IPS DF 6.9 (cell line): ENCODE data around the gene CKAP4.

Experiments
- DNase-seq: peaks from one replicate; pipeline ENCODE4 v3.0.0-alpha.2; 2013; ENCODE audit warnings: low read depth, low spot score
- H3K27ac ChIP-seq: one replicate; pipeline ENCODE4 v1.5.1; 2013; ENCODE audit warnings: low read length, control low read depth
- H3K27me3 ChIP-seq: 2 replicates; pipeline ENCODE4 v1.6.1; 2013; ENCODE audit warnings: mild to moderate bottlenecking, low read length; ENCODE audit not compliant: control insufficient read depth, insufficient read depth
- H3K36me3 ChIP-seq: 2 replicates; pipeline ENCODE4 v1.6.1; 2013; ENCODE audit warnings: low read length; ENCODE audit not compliant: control insufficient read depth, insufficient read depth
- H3K4me1 ChIP-seq: 2 replicates; pipeline ENCODE4 v1.6.1; 2013; ENCODE audit warnings: low read length; ENCODE audit not compliant: control insufficient read depth, insufficient read depth
- H3K4me3 ChIP-seq: 2 replicates; pipeline ENCODE4 v1.5.1; 2013; ENCODE audit warnings: mild to moderate bottlenecking, low read length
- H3K9me3 ChIP-seq: 2 replicates; pipeline ENCODE4 v1.6.1; 2013; ENCODE audit warnings: low read length, inconsistent platforms; ENCODE audit not compliant: control insufficient read depth, insufficient read depth
- WGBS: extraction: QIAGEN DNeasy Blood & Tissue Kit; methylation state at CpG from one replicate; pipeline ENCODE4 v1.1.7; 2013; ENCODE audit warnings: mixed read lengths, missing lambda C conversion rate; ENCODE audit not compliant: insufficient read length, insufficient coverage; 5-methylcytosine and 5-hydroxymethylcytosine counted together

CKAP4 gene

DNA sequence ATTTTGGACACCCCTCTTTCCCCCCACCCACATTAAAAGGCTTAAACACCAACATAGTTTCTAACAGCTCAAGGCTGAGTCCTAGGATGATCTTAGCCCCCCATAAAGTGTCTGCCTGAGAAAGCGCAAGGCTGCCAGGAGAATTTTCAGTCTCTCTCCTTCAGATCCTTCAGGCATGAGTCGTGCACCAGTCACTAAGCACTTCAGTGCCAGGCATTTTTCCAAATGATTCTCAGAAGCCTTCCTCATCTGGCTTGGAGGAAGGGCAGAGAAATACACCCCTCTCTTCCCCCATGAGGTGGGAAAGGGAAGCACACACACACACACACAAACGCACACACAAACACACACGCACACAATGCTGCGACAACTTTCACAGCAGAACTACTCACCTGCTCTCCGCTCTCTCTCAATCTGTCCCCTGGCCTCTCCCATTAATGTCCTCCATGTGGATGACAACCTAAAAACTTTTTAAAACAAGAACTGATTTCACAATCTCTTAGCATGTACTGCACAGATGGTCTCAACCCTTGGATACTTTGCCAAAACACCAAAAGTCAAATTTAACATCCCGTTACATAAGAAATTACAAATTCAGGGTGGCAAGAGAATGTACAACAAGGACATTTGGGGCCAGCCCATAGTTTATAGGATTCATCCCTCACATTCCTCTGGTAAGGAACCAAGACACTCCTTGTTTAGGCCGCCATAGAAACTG is 49.8 kb downstream of the CKAP4 start:
- Histone ChIP-seq H3K9me3 (no peaks in the 10 kb centered on the region), H3K36me3 (no peaks in the 10 kb centered on the region), H3K27me3 (no peaks in the 10 kb centered on the region), H3K4me1 (no peaks in the 10 kb centered on the region), H3K4me3 (no peak overlapping the region), H3K27ac (no peak overlapping the region)
- DNase-seq, result no peak
- no CpG with 5 or more reads among the region's 8 CpGs for WGBS

DNA sequence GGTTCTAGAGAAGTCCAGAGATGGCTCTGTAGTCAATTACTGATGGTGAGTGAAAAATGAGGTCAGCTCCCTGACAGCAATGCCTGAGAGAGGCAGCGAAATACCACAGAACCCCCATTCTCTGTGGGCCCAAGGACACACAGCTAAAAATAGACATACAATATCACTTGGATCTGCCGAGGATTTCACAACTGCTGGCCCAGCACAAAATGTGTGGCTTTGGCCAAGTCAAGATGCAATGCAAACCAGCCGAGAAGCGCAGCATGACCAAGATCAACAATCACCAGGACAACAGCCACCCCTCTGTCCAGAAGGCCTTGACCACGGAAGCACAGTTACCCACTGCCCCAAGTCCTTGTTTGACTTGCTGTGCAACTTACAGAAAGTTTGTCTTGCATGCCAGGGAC is 52.2 kb downstream of the CKAP4 start:
- no CpG with 5 or more reads among the region's 5 CpGs for WGBS
- Histone ChIP-seq H3K4me3 (no peak overlapping the region), H3K9me3 (no peaks in the 10 kb centered on the region), H3K27me3 (no peaks in the 10 kb centered on the region), H3K4me1 (no peaks in the 10 kb centered on the region), H3K36me3 (no peaks in the 10 kb centered on the region), H3K27ac (no peak overlapping the region)
- no peak for DNase-seq

DNA sequence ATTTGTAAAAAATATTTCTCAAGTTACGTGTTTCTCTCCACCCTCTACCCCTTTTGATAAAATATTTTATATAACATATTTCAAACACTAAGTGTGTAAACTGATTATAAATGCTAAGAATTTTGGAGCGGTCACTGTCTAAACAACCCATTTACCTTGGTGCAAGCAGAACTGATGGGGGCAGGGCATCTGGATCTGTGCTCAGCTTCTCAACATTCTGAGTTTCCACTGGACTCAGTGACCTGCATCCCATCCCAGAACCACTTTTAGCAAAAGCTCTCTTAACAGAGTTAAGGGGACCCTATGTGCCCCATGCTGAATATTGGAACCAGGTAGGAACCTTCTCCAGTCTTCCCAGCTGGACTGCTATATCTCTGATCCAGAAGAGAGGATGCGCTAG is 53.5 kb downstream of the CKAP4 start:
- H3K27ac ChIP-seq, result no peak overlapping the region
- WGBS, result no CpG with 5 or more reads among the region's 3 CpGs

DNA sequence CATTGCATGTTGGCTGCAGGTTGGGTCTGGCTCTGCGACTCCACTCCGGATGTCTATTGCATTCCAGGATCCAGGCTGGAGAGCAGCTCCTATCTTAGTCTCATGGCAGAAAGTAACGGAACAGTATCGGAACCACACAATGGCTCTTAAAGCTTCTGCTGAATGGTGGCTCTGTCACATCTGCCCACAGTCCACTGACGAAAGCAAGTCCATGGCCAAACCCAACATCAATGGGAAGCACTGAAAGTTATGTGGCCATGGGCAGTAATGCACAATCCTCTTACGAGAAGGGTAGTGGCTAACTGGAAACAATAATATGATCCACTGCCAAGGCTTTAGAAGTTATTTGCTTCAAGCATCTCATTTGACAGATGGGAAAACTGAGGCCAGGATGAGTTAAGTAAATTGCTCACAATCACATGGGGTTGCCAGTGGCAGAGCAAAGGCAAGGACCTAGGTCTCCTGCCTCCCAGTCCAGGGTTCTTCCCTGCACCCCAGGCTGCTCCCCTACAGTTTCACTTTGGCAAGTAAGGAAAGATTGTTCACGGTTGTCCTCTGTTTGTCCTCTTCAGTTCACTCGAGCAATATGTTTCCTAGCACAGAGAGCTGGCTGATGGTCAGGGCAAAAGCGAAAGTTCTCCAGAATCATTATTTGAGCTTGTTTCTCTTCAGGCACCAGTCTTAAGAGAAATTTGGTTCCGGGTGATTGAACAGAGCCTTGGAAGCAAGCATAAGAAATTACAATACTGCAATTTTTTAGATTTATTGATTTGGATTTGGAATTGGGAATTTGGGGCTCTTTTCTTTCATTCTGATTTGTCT is 54.2 kb downstream of the CKAP4 start:
- no peak overlapping the region for H3K27ac ChIP-seq
- no peaks in the 10 kb centered on the region for H3K9me3 ChIP-seq
- H3K36me3 ChIP-seq, result no peaks in the 10 kb centered on the region
- no CpG with 5 or more reads among the region's 10 CpGs for WGBS
- H3K4me1 ChIP-seq, result no peaks in the 10 kb centered on the region; the same call in 1 of the 2 replicates
- no peak for DNase-seq
- H3K27me3 ChIP-seq, result no peaks in the 10 kb centered on the region
- H3K4me3 ChIP-seq, result no peak overlapping the region

More for the DNA sequence above, 53.5 kb downstream of the CKAP4 start:
- Histone ChIP-seq H3K4me1 (no peaks in the 10 kb centered on the region), H3K27me3 (no peaks in the 10 kb centered on the region), H3K36me3 (no peaks in the 10 kb centered on the region), H3K9me3 (no peaks in the 10 kb centered on the region), H3K4me3 (no peak overlapping the region)
- DNase-seq, result no peak

DNA sequence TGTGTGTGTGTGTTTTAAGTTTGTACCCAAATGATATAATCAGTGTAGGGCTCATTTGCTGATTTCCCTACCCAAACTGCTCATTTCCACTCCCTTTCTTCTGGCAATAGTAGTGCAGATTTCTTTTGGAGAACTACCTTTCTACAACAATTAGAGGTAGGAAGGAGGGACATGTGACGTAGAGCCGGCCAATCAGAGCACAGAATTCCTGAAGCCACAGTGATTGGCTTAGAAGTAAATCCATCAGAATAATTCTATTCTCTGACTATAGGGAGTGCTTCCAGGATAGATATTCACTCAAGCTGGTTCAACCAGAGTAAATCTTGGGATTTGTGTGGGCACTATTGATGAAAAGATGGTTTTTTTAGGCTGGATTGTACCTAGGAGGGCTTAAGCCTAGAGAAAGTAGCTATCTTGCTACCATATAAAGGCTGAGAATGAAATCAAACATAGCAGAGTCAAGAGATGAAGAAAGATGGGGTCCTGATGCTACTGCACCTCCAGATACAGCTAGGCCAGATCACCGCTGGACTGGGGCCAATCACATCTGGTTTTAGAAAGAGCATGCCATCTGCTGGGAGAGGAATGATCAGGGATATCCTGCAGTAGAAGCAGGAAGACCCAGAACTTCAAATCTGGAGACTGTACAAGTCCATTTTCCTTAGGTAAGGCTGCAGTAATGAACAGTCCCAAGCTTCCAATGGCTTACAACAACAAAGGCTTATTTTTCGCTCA is 55.0 kb downstream of the CKAP4 start:
- DNase-seq, result no peak
- no peaks in the 10 kb centered on the region for H3K9me3 ChIP-seq
- no peaks in the 10 kb centered on the region for H3K27me3 ChIP-seq
- peaks cover 2% of the 10 kb centered on the region; the same call in 1 of the 2 replicates for H3K4me1 ChIP-seq
- no peaks in the 10 kb centered on the region for H3K36me3 ChIP-seq
- no CpG with 5 or more reads among the region's 4 CpGs for WGBS
- H3K27ac ChIP-seq, result no peak overlapping the region
- H3K4me3 ChIP-seq, result no peak overlapping the region

DNA sequence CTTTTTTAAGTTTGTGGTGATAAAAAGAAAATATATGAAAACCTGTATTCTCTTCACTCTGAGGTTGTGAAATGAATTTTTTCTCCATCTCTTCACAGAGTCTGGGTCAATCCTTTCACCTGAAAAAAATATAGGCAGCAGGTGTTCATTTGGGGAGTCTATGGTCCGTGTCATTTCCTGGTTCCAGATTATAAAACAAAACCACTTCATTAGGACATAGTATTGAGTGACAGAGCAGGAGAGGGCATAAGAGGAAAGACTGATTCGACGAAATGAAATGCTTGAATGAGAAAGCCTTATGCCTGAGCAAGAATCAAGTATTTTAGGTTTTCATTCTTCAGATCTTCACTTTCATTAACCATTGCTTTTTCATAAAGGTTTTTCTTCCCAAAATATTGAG is 57.2 kb downstream of the CKAP4 start:
- H3K36me3 ChIP-seq, result no peaks in the 10 kb centered on the region
- no peaks in the 10 kb centered on the region for H3K27me3 ChIP-seq
- no peak overlapping the region for H3K4me3 ChIP-seq
- H3K4me1 ChIP-seq, result peaks cover 2% of the 10 kb centered on the region; the same call in 1 of the 2 replicates
- no peak overlapping the region for H3K27ac ChIP-seq
- DNase-seq, result no peak
- H3K9me3 ChIP-seq, result no peaks in the 10 kb centered on the region
- no CpG with 5 or more reads among the region's 3 CpGs for WGBS

DNA sequence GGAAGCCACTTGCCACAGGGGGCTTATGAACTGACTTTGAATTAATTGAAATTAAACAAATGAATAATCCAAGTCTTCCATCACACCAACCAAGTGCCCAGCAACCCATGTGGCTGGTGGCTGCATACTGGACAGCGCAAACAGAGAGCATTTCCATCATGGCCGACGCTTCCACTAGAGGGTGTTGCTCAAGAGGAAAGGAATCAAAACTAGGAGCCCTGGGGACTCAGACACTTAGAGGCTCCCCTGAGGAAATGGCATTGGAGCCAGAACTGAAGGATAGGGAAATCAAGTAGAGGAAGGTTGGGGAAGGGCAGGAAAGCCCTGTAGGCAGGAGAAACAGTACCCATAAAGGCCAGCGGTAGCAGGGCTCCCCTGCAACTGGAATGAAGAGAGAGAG is 58.5 kb downstream of the CKAP4 start:
- no peak overlapping the region for H3K27ac ChIP-seq
- no peak overlapping the region for H3K4me3 ChIP-seq
- DNase-seq, result no peak
- no peaks in the 10 kb centered on the region for H3K9me3 ChIP-seq
- no peaks in the 10 kb centered on the region for H3K36me3 ChIP-seq
- peaks cover 2% of the 10 kb centered on the region; the same call in 1 of the 2 replicates for H3K4me1 ChIP-seq
- H3K27me3 ChIP-seq, result no peaks in the 10 kb centered on the region
- no CpG with 5 or more reads among the region's 4 CpGs for WGBS

DNA sequence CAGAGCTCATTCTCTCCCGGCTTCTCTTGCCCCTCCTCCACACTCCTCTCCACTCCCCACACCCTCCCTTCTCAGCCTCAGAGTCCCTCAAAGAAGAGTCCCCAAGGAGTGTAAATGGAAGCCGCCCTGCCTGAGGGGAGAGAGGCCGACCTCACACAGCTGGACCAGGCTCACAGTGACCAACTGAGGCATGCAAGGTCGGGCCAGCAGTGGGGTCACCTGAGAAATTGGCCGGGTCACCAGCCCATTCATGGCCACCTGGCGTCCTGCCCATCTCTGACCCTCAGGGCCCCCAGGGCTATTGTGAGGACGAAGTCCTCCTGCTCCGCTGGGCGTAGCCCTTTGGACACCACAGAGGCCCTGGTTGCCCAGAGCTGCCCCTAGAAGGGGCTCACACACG is 59.6 kb downstream of the CKAP4 start:
- H3K9me3 ChIP-seq, result no peaks in the 10 kb centered on the region
- no peaks in the 10 kb centered on the region for H3K36me3 ChIP-seq
- no peak for DNase-seq
- H3K4me3 ChIP-seq, result no peak overlapping the region
- no CpG with 5 or more reads among the region's 10 CpGs for WGBS
- H3K27me3 ChIP-seq, result no peaks in the 10 kb centered on the region
- H3K27ac ChIP-seq, result no peak overlapping the region
- H3K4me1 ChIP-seq, result peaks cover 2% of the 10 kb centered on the region; the same call in 1 of the 2 replicates
